GM12878 (cell line): ENCODE results near the gene SSH2.

Experiments
- CTCF ChIP-seq, 3 experiments: IDR thresholded peaks in 2 of 3; conservative IDR thresholded peaks in 1 of 3; 2 replicates each; pipeline ENCODE4 v1.5.1; 2011; ENCODE audit warnings: low read depth in 3 of 3, low read length in 3 of 3, mild to moderate bottlenecking in 3 of 3, control low read depth in 2 of 3, moderate library complexity in 2 of 3, inconsistent platforms in 1 of 3, mixed read lengths in 1 of 3; ENCODE audit not compliant: control insufficient read depth in 2 of 3, insufficient read depth in 1 of 3; ENCODE audit errors: extremely low read depth in 1 of 3
- DPF2 ChIP-seq: fragments of 450-650 bp; IDR thresholded peaks from 2 replicates; pipeline ENCODE4 v1.6.1; 2017; ENCODE audit warnings: mild to moderate bottlenecking
- EGR1 ChIP-seq, 2 experiments: IDR thresholded peaks; 1 replicate in 1 of 2; 2 replicates in 1 of 2; pipeline ENCODE4 v1.6.1; 2011 to 2012; ENCODE audit warnings: low read depth in 2 of 2, low read length in 2 of 2, borderline replicate concordance in 1 of 2, mild to moderate bottlenecking in 1 of 2, moderate library complexity in 1 of 2
- ELK1 ChIP-seq: IDR thresholded peaks from 2 replicates; pipeline ENCODE4 v1.6.1; 2012; ENCODE audit warnings: low read depth, low read length, improper control_type of control experiment
- EZH2 ChIP-seq: IDR thresholded peaks from 2 replicates; pipeline ENCODE4 v1.6.1; 2012; ENCODE audit warnings: low read depth, mild to moderate bottlenecking, control low read depth, inconsistent platforms, low read length, borderline replicate concordance; ENCODE audit not compliant: control insufficient read depth
- POLR2A ChIP-seq: IDR thresholded peaks from 2 replicates; pipeline ENCODE4 v1.6.1; 2011; ENCODE audit warnings: low read depth, mild to moderate bottlenecking, low read length
- RELA ChIP-seq: fragments of 450-650 bp; IDR thresholded peaks from 2 replicates; pipeline ENCODE4 v1.8.0; 2014; ENCODE audit warnings: borderline replicate concordance; ENCODE audit not compliant: partially characterized antibody
- REST ChIP-seq: IDR thresholded peaks from 2 replicates; pipeline ENCODE4 v1.6.1; 2012; ENCODE audit warnings: mild to moderate bottlenecking, low read depth, low read length
- SIX5 ChIP-seq: IDR thresholded peaks from 2 replicates; pipeline ENCODE4 v1.6.1; 2011; ENCODE audit warnings: mild to moderate bottlenecking, low read depth, low read length, moderate library complexity; ENCODE audit not compliant: severe bottlenecking
- SMC3 ChIP-seq: IDR thresholded peaks from 2 replicates; pipeline ENCODE4 v1.6.1; 2011; ENCODE audit warnings: low read length, improper control_type of control experiment, borderline replicate concordance
- SRF ChIP-seq, 2 experiments: IDR thresholded peaks; 2 replicates each; pipeline ENCODE4 v1.6.1; 2011; ENCODE audit warnings: low read depth in 2 of 2, low read length in 2 of 2, mild to moderate bottlenecking in 1 of 2, moderate library complexity in 1 of 2
- USF2 ChIP-seq: IDR thresholded peaks from 2 replicates; pipeline ENCODE4 v1.6.1; 2011; ENCODE audit warnings: low read depth, low read length, improper control_type of control experiment, borderline replicate concordance
- ZNF274 ChIP-seq: IDR thresholded peaks from one replicate; pipeline ENCODE4 v1.8.0; 2011; ENCODE audit not compliant: insufficient read length, insufficient read depth

GRCh38 chr17:29655323-29655722, 274.7 kb downstream of the SSH2 start:
- no peak for TF ChIP-seq POLR2A
- no peak for TF ChIP-seq EGR1 (IDR thresholded peaks at IDR 0.05; ENCODE audit: borderline replicate concordance in 1 of 2, low read depth in 2 of 2, low read length in 2 of 2)
- no peak for TF ChIP-seq CTCF (IDR thresholded peaks at IDR 0.05 in 2 of 3, conservative IDR thresholded peaks at IDR 0.05 in 1 of 3; ENCODE audit: control insufficient read depth in 2 of 3, extremely low read depth in 1 of 3, insufficient read depth in 1 of 3, low read depth in 3 of 3, low read length in 3 of 3)
- no peak for TF ChIP-seq DPF2
- no peak for TF ChIP-seq SMC3
- no peak for TF ChIP-seq USF2
- TF ChIP-seq ELK1: no peak
- TF ChIP-seq REST: no peak
- TF ChIP-seq SIX5: no peak
- no peak for TF ChIP-seq EZH2
- TF ChIP-seq ZNF274: no peak
- no peak for TF ChIP-seq SRF (IDR thresholded peaks at IDR 0.05; ENCODE audit: low read depth in 2 of 2, low read length in 2 of 2)
- TF ChIP-seq RELA: no peak
